ENCODE measurements around the gene ADGRF3.
"Not testable (repeated sequence)": the region's sequence is repeated elsewhere in the genome, so short reads cannot be mapped to it uniquely, and the experiment has no call there.

Gene ADGRF3

GRCh38 chr2:26366957-26367356 lies 20.4 kb upstream of the ADGRF3 start:
- FAIRE-seq, result no peak
- no peak for DNase-seq (ENCODE audit: insufficient read length, low spot score)
- TF ChIP-seq TAF1 (IDR thresholded peaks at IDR 0.05; ENCODE audit: low read depth, low read length), result no peak
- no peak for TF ChIP-seq POU2F2 (IDR thresholded peaks at IDR 0.05; ENCODE audit: low read depth, low read length)
- TF ChIP-seq POLR2AphosphoS5 (IDR thresholded peaks at IDR 0.05; ENCODE audit: low read depth, low read length), result no peak
- TF ChIP-seq PAX5 (IDR thresholded peaks at IDR 0.05; ENCODE audit: insufficient read depth, low read length, severe bottlenecking), result no peak
- TF ChIP-seq POLR2A (IDR thresholded peaks at IDR 0.05; ENCODE audit: low read depth, low read length), result no peak
- no peak for TF ChIP-seq SPI1 (IDR thresholded peaks at IDR 0.05; ENCODE audit: low read depth, low read length)

- no peak for FAIRE-seq
- no peak for DNase-seq (ENCODE audit: insufficient read length, low spot score)
- TF ChIP-seq PAX5 (IDR thresholded peaks at IDR 0.05; ENCODE audit: insufficient read depth, low read length, severe bottlenecking) (no peak), TAF1 (IDR thresholded peaks at IDR 0.05; ENCODE audit: low read depth, low read length) (no peak), POLR2A (IDR thresholded peaks at IDR 0.05; ENCODE audit: low read depth, low read length) (no peak), POLR2AphosphoS5 (IDR thresholded peaks at IDR 0.05; ENCODE audit: low read depth, low read length) (no peak), POU2F2 (IDR thresholded peaks at IDR 0.05; ENCODE audit: low read depth, low read length) (no peak), SPI1 (IDR thresholded peaks at IDR 0.05; ENCODE audit: low read depth, low read length) (no peak)
Observed at GRCh38 chr2:26364669-26365068, 18.1 kb upstream of the ADGRF3 start.

- DNase-seq (ENCODE audit: insufficient read length, low spot score) (no peak), FAIRE-seq (no peak)
- no peak for TF ChIP-seq POLR2A (IDR thresholded peaks at IDR 0.05; ENCODE audit: low read depth, low read length)
- TF ChIP-seq POU2F2 (IDR thresholded peaks at IDR 0.05; ENCODE audit: low read depth, low read length), result no peak
- TF ChIP-seq POLR2AphosphoS5 (IDR thresholded peaks at IDR 0.05; ENCODE audit: low read depth, low read length), result no peak
Observed at GRCh38 chr2:26363958-26364357, 17.4 kb upstream of the ADGRF3 start.

GRCh38 chr2:26363323-26363722 lies 16.7 kb upstream of the ADGRF3 start:
- peak; percentile 64 for FAIRE-seq
- no peak for DNase-seq (ENCODE audit: insufficient read length, low spot score)

GRCh38 chr2:26359886-26360473 lies 13.4 kb upstream of the ADGRF3 start:
- TF ChIP-seq PAX5 (IDR thresholded peaks at IDR 0.05; ENCODE audit: insufficient read depth, low read length, severe bottlenecking) (no peak), POU2F2 (IDR thresholded peaks at IDR 0.05; ENCODE audit: low read depth, low read length) (no peak), TAF1 (IDR thresholded peaks at IDR 0.05; ENCODE audit: low read depth, low read length) (no peak), POLR2AphosphoS5 (IDR thresholded peaks at IDR 0.05; ENCODE audit: low read depth, low read length) (no peak), POLR2A (IDR thresholded peaks at IDR 0.05; ENCODE audit: low read depth, low read length) (no peak), SPI1 (IDR thresholded peaks at IDR 0.05; ENCODE audit: low read depth, low read length) (no peak)
- DNase-seq (ENCODE audit: insufficient read length, low spot score) (no peak), FAIRE-seq (no peak)

More at GRCh38 chr2:26363323-26363722, 16.7 kb upstream of the ADGRF3 start:
- TF ChIP-seq SPI1 (IDR thresholded peaks at IDR 0.05; ENCODE audit: low read depth, low read length) (no peak), POLR2AphosphoS5 (IDR thresholded peaks at IDR 0.05; ENCODE audit: low read depth, low read length) (no peak), PAX5 (IDR thresholded peaks at IDR 0.05; ENCODE audit: insufficient read depth, low read length, severe bottlenecking) (no peak), TAF1 (IDR thresholded peaks at IDR 0.05; ENCODE audit: low read depth, low read length) (no peak), POU2F2 (IDR thresholded peaks at IDR 0.05; ENCODE audit: low read depth, low read length) (no peak), POLR2A (IDR thresholded peaks at IDR 0.05; ENCODE audit: low read depth, low read length) (no peak)

GRCh38 chr2:26356771-26357170 lies 10.2 kb upstream of the ADGRF3 start:
- FAIRE-seq, result no peak

GRCh38 chr2:26356111-26356510 lies 9.5 kb upstream of the ADGRF3 start:
- TF ChIP-seq POU2F2 (IDR thresholded peaks at IDR 0.05; ENCODE audit: low read depth, low read length), result no peak
- no peak for TF ChIP-seq PAX5 (IDR thresholded peaks at IDR 0.05; ENCODE audit: insufficient read depth, low read length, severe bottlenecking)
- TF ChIP-seq TAF1 (IDR thresholded peaks at IDR 0.05; ENCODE audit: low read depth, low read length), result no peak
- no peak for TF ChIP-seq POLR2AphosphoS5 (IDR thresholded peaks at IDR 0.05; ENCODE audit: low read depth, low read length)
- TF ChIP-seq POLR2A (IDR thresholded peaks at IDR 0.05; ENCODE audit: low read depth, low read length), result no peak
- no peak for TF ChIP-seq SPI1 (IDR thresholded peaks at IDR 0.05; ENCODE audit: low read depth, low read length)
- no peak for FAIRE-seq
- DNase-seq (ENCODE audit: insufficient read length, low spot score), result no peak

More at GRCh38 chr2:26356771-26357170, 10.2 kb upstream of the ADGRF3 start:
- no peak for DNase-seq (ENCODE audit: insufficient read length, low spot score)
- TF ChIP-seq SPI1 (IDR thresholded peaks at IDR 0.05; ENCODE audit: low read depth, low read length) (no peak), PAX5 (IDR thresholded peaks at IDR 0.05; ENCODE audit: insufficient read depth, low read length, severe bottlenecking) (no peak), POU2F2 (IDR thresholded peaks at IDR 0.05; ENCODE audit: low read depth, low read length) (no peak), TAF1 (IDR thresholded peaks at IDR 0.05; ENCODE audit: low read depth, low read length) (no peak), POLR2A (IDR thresholded peaks at IDR 0.05; ENCODE audit: low read depth, low read length) (no peak), POLR2AphosphoS5 (IDR thresholded peaks at IDR 0.05; ENCODE audit: low read depth, low read length) (no peak)

- TF ChIP-seq POLR2A (IDR thresholded peaks at IDR 0.05; ENCODE audit: low read depth, low read length) (no peak), POLR2AphosphoS5 (IDR thresholded peaks at IDR 0.05; ENCODE audit: low read depth, low read length) (no peak), TAF1 (IDR thresholded peaks at IDR 0.05; ENCODE audit: low read depth, low read length) (no peak), POU2F2 (IDR thresholded peaks at IDR 0.05; ENCODE audit: low read depth, low read length) (no peak)
- FAIRE-seq (no peak), DNase-seq (ENCODE audit: insufficient read length, low spot score) (no peak)
Observed at GRCh38 chr2:26355038-26355995, 8.7 kb upstream of the ADGRF3 start.

- FAIRE-seq; DNase-seq (ENCODE audit: insufficient read length, low spot score): not testable (repeated sequence)
Observed at GRCh38 chr2:26354469-26354868, 7.9 kb upstream of the ADGRF3 start.

- no peak for TF ChIP-seq PAX5 (IDR thresholded peaks at IDR 0.05; ENCODE audit: insufficient read depth, low read length, severe bottlenecking)
- TF ChIP-seq POU2F2 (IDR thresholded peaks at IDR 0.05; ENCODE audit: low read depth, low read length), result no peak
- TF ChIP-seq POLR2A (IDR thresholded peaks at IDR 0.05; ENCODE audit: low read depth, low read length), result no peak
- no peak for TF ChIP-seq POLR2AphosphoS5 (IDR thresholded peaks at IDR 0.05; ENCODE audit: low read depth, low read length)
- FAIRE-seq (no peak), DNase-seq (ENCODE audit: insufficient read length, low spot score) (no peak)
Observed at GRCh38 chr2:26352892-26353291, 6.3 kb upstream of the ADGRF3 start.
